A673 (cell line): ENCODE data around the gene RGMA. TPM values are rescaled to one million over a fixed set of nuclear protein-coding genes. Genes with fewer than 3 reads are reported as not detected.

Source experiments
- BruUV-seq: library from RNA; stranded (reverse); fragments of 400-500 nt; replicated peaks from 2 replicates; lab custom pipeline; 2021; lab: Mats Ljungman, UMichigan
- CTCF ChIA-PET: fragments of 300-600 bp; sonication (Branson Sonifier 250); formaldehyde crosslinking; loops from one replicate; lab custom pipeline; 2022; ENCODE audit warnings: antibody characterized with exemption; lab: Charles Lee
- POLR2A ChIA-PET: fragments of 300-600 bp; sonication (Branson Sonifier 250); formaldehyde crosslinking; loops from one replicate; lab custom pipeline; 2022; ENCODE audit warnings: antibody characterized with exemption; ENCODE audit not compliant: low non-redundant PET; lab: Charles Lee
- DNase-seq: peaks from one replicate; pipeline ENCODE4 v3.0.0-alpha.2; 2015; ENCODE audit warnings: low spot score
- H3K27ac ChIP-seq: fragments of 200-600 bp; sonication (generic); 2 replicates; pipeline ENCODE4 v1.5.1; 2016; ENCODE audit warnings: mixed run types, low read depth, mild to moderate bottlenecking, mixed read lengths, antibody characterized with exemption, low read length; ENCODE audit not compliant: poor library complexity, severe bottlenecking
- H3K27me3 ChIP-seq: fragments of 200-600 bp; sonication (generic); replicated peaks from 2 replicates; pipeline ENCODE4 v1.6.1; 2017; ENCODE audit warnings: mixed run types, low read depth, mild to moderate bottlenecking, mixed read lengths, antibody characterized with exemption, low read length; ENCODE audit not compliant: insufficient read depth, poor library complexity
- H3K36me3 ChIP-seq: fragments of 200-600 bp; sonication (generic); 2 replicates; pipeline ENCODE4 v1.6.1; 2016; ENCODE audit warnings: mixed run types, mild to moderate bottlenecking, mixed read lengths, antibody characterized with exemption, low read length; ENCODE audit not compliant: insufficient read depth, poor library complexity, severe bottlenecking
- H3K4me1 ChIP-seq: fragments of 200-600 bp; sonication (generic); 2 replicates; pipeline ENCODE4 v1.6.1; 2017; ENCODE audit warnings: mixed run types, mild to moderate bottlenecking, mixed read lengths, antibody characterized with exemption, low read length; ENCODE audit not compliant: insufficient read depth, poor library complexity, severe bottlenecking
- H3K4me3 ChIP-seq: fragments of 200-600 bp; sonication (generic); 2 replicates; pipeline ENCODE4 v1.5.1; 2016; ENCODE audit warnings: low read depth, mixed run types, mild to moderate bottlenecking, mixed read lengths, low read length; ENCODE audit not compliant: poor library complexity, severe bottlenecking
- H3K9me3 ChIP-seq: fragments of 200-600 bp; sonication (generic); 2 replicates; pipeline ENCODE4 v1.6.1; 2016; ENCODE audit warnings: mixed run types, low read depth, mild to moderate bottlenecking, mixed read lengths, antibody characterized with exemption, low read length; ENCODE audit not compliant: poor library complexity, severe bottlenecking
- EZH2 ChIP-seq: fragments of 200-600 bp; sonication (generic); IDR thresholded peaks from 2 replicates; pipeline ENCODE4 v1.6.1; 2017; ENCODE audit warnings: borderline replicate concordance, low read depth, mild to moderate bottlenecking, mixed read lengths, antibody characterized with exemption, low read length; ENCODE audit not compliant: poor library complexity, severe bottlenecking
- intact Hi-C: fragments of 100-400 bp; cut with micrococcal nuclease; formaldehyde crosslinking; loops from one replicate; pipeline ENCODE4 v1.10.0; 2022; ENCODE audit not compliant: unreplicated experiment
- total RNA-seq: library from RNA; stranded (reverse); gene quantifications from 2 replicates; pipeline ENCODE4 v1.2.3, GENCODE V29; 2021
- TF ChIP-seq, protein P1 (sequence below): fragments of 300-800, 200-600 bp; sonication (generic); conservative IDR thresholded peaks from 2 replicates; pipeline ENCODE4 v1.5.1; 2017; ENCODE audit warnings: low read depth, mild to moderate bottlenecking, antibody characterized with exemption, low read length, moderate library complexity, mixed read lengths

RGMA gene
- total RNA-seq, 1 experiment from 2014 or later, result 5.0 TPM

DNA sequence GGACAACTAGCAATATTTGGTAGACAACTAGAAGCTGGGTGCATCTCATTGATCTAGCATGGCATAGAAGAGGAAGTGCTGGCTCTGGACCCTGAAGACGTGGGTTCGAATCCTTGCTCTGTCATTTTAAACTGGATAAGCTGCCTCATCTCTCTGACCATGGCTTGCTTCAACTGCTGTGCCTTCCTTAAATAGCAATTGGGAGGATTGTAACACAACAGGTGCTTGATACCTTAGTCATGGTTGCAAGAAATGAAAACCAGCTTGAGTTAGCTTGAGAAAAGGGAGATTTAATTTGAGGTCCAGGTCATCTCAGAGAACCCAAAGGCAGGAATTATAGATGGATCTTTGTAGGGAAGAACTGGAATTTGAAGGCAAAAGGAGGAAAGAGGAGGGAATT, 14.8 kb upstream of the RGMA start:
- intact Hi-C loops, result no loop called here
- no peaks in the 10 kb centered on the region for H3K36me3 ChIP-seq
- H3K27ac ChIP-seq, result no peak overlapping the region
- H3K9me3 ChIP-seq, result no peaks in the 10 kb centered on the region
- H3K4me1 ChIP-seq, result no peaks in the 10 kb centered on the region
- TF ChIP-seq EZH2, result no peak
- BruUV-seq, result no TSS peak
- POLR2A ChIA-PET, result no interaction called here
- no peaks in the 10 kb centered on the region for H3K27me3 ChIP-seq
- CTCF ChIA-PET, result interaction anchor here (0.6 kb wide), 1 partner anchor 173 kb away, joined by 4 read pairs; no protein-coding TSS in a partner anchor
- no peak for DNase-seq
- H3K4me3 ChIP-seq, result no peak overlapping the region

DNA sequence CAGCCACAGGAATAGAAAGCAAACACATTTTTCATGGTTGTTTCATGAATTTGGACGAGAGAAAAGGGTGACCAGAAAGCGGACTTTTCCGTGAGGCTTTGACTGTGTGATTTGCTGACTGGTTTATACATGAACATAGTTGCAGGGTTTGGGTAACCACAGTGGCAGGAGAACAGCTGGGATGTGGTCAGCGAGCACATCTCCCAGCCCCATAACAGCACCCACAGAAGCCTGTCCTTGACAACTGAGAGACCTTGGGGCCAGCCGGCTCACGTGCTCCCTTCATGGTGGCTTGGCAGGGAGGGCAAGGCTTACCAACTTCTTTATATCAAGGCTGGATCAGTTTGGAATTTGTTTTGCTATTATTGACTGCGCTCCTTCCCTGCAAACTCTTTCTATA, 13.2 kb upstream of the RGMA start:
- no TSS peak for BruUV-seq
- CTCF ChIA-PET, result interaction anchor here (0.5 kb wide), 1 partner anchor 14 kb away, joined by 6 read pairs; no protein-coding TSS in a partner anchor
- intact Hi-C loops, result no loop called here

DNA sequence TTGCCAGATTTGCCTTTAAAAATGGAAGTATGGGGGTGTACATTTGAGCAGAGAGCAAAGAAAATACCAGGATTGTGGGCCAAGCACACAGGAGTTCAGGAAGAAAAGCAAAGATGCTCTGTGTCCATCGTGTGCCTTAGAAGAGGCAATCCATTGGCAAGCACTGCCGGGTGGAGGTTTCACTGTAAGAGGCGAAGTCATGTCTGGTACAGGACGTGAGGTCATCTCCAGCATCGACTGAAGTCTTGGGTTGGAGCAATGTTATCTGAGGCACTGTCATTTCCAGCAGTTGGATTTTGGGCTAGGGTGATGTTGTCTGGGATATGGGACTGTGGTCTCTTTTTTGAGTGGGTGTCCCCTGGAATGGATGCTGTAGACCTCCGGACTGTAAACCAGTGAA, 4.8 kb upstream of the RGMA start:
- peaks cover 20% of the 10 kb centered on the region for H3K27me3 ChIP-seq
- H3K36me3 ChIP-seq, result no peaks in the 10 kb centered on the region
- H3K27ac ChIP-seq, result no peak overlapping the region
- H3K4me1 ChIP-seq, result peaks cover 4% of the 10 kb centered on the region
- CTCF ChIA-PET, result no interaction called here
- DNase-seq, result no peak
- no TSS peak for BruUV-seq
- TF ChIP-seq, protein P1, sequence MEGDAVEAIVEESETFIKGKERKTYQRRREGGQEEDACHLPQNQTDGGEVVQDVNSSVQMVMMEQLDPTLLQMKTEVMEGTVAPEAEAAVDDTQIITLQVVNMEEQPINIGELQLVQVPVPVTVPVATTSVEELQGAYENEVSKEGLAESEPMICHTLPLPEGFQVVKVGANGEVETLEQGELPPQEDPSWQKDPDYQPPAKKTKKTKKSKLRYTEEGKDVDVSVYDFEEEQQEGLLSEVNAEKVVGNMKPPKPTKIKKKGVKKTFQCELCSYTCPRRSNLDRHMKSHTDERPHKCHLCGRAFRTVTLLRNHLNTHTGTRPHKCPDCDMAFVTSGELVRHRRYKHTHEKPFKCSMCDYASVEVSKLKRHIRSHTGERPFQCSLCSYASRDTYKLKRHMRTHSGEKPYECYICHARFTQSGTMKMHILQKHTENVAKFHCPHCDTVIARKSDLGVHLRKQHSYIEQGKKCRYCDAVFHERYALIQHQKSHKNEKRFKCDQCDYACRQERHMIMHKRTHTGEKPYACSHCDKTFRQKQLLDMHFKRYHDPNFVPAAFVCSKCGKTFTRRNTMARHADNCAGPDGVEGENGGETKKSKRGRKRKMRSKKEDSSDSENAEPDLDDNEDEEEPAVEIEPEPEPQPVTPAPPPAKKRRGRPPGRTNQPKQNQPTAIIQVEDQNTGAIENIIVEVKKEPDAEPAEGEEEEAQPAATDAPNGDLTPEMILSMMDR, result no peak
- no peak for TF ChIP-seq EZH2
- POLR2A ChIA-PET, result no interaction called here
- intact Hi-C loops, result no loop called here
- H3K4me3 ChIP-seq, result no peak overlapping the region
- no peaks in the 10 kb centered on the region for H3K9me3 ChIP-seq

More for the DNA sequence above, 13.2 kb upstream of the RGMA start:
- no peaks in the 10 kb centered on the region for H3K4me1 ChIP-seq
- no peaks in the 10 kb centered on the region for H3K9me3 ChIP-seq
- no peak for TF ChIP-seq EZH2
- TF ChIP-seq, protein P1, result no peak
- no peak overlapping the region for H3K4me3 ChIP-seq
- POLR2A ChIA-PET, result interaction anchor here (0.7 kb wide), 1 partner anchor 21 kb away, joined by 3 read pairs; no protein-coding TSS in a partner anchor
- no peaks in the 10 kb centered on the region for H3K27me3 ChIP-seq
- H3K36me3 ChIP-seq, result no peaks in the 10 kb centered on the region
- DNase-seq, result no peak
- H3K27ac ChIP-seq, result no peak overlapping the region

- intact Hi-C loops, result no loop called here
- Histone ChIP-seq H3K4me3 (no peak overlapping the region), H3K27ac (no peak overlapping the region), H3K9me3 (no peaks in the 10 kb centered on the region), H3K27me3 (peaks cover 39% of the 10 kb centered on the region), H3K4me1 (peaks cover 10% of the 10 kb centered on the region), H3K36me3 (no peaks in the 10 kb centered on the region)
- TF ChIP-seq EZH2, result no peak
- TF ChIP-seq, protein P1, result no peak
- POLR2A ChIA-PET, result no interaction called here
- DNase-seq, result no peak
- CTCF ChIA-PET, result no interaction called here
- no TSS peak for BruUV-seq
Observed at GRCh38 chr15:93091465-93091864, 2.5 kb upstream of the RGMA start.
